PC-3 (cell line): ENCODE results near the gene CHKA. TPM values are rescaled to one million over a fixed set of nuclear protein-coding genes. Genes with fewer than 3 reads are reported as not detected.

Source experiments
- ATAC-seq: fragments of 200-7000 bp; cut with Tn5 transposase; 2 replicates; pipeline ENCODE4 v1.9.1; 2020; ENCODE audit warnings: mild to moderate bottlenecking, moderate library complexity
- BruUV-seq: library from RNA; stranded (reverse); fragments of 400-500 nt; replicated peaks from 2 replicates; lab custom pipeline; 2021; lab: Mats Ljungman, UMichigan
- CTCF ChIA-PET: fragments of 300-600 bp; sonication (Branson Sonifier 250); formaldehyde crosslinking; loops from one replicate; lab custom pipeline; 2022; ENCODE audit warnings: antibody characterized with exemption; lab: Charles Lee
- POLR2A ChIA-PET: fragments of 300-600 bp; sonication (Branson Sonifier 250); formaldehyde crosslinking; loops from one replicate; lab custom pipeline; 2022; ENCODE audit warnings: antibody characterized with exemption; ENCODE audit not compliant: unreplicated experiment; lab: Charles Lee
- DNase-seq: peaks from one replicate; pipeline ENCODE4 v3.0.0-alpha.2; 2015
- H2AFZ ChIP-seq: fragments of 300-600 bp; sonication (generic); 2 replicates; pipeline ENCODE4 v1.6.0; 2016; ENCODE audit warnings: antibody characterized with exemption, low read length
- H3F3A ChIP-seq: fragments of 300-600 bp; sonication (generic); one replicate; pipeline ENCODE4 v1.6.0; 2017; ENCODE audit warnings: antibody characterized with exemption, low read length, control low read depth, mild to moderate bottlenecking; ENCODE audit not compliant: unreplicated experiment
- H3K27ac ChIP-seq: fragments of 300-600 bp; sonication (generic); 2 replicates; pipeline ENCODE4 v1.5.1; 2016; ENCODE audit warnings: mild to moderate bottlenecking, low read length
- H3K27me3 ChIP-seq: fragments of 300-600 bp; sonication (generic); 2 replicates; pipeline ENCODE4 v1.6.1; 2016; ENCODE audit warnings: low read length, mixed read lengths
- H3K36me3 ChIP-seq: fragments of 300-600 bp; sonication (generic); 2 replicates; pipeline ENCODE4 v1.6.1; 2016; ENCODE audit warnings: low read depth, mixed run types, low read length, mixed read lengths
- H3K4me1 ChIP-seq: fragments of 300-600 bp; sonication (generic); 2 replicates; pipeline ENCODE4 v1.5.1; 2016; ENCODE audit warnings: low read length; ENCODE audit not compliant: insufficient read depth
- H3K4me2 ChIP-seq: fragments of 300-600 bp; sonication (generic); 2 replicates; pipeline ENCODE4 v1.6.0; 2016; ENCODE audit warnings: low read length
- H3K4me3 ChIP-seq: fragments of 300-600 bp; sonication (generic); 2 replicates; pipeline ENCODE4 v1.5.1; 2016; ENCODE audit warnings: mild to moderate bottlenecking, low read length, mixed read lengths
- H3K79me2 ChIP-seq: fragments of 300-600 bp; sonication (generic); 2 replicates; pipeline ENCODE4 v1.6.1; 2017; ENCODE audit warnings: low read length, mixed read lengths
- H3K9ac ChIP-seq: fragments of 300-600 bp; sonication (generic); 2 replicates; pipeline ENCODE4 v1.6.0; 2016; ENCODE audit warnings: mild to moderate bottlenecking, low read length
- H3K9me2 ChIP-seq: fragments of 300-600 bp; sonication (generic); replicated peaks from 2 replicates; pipeline ENCODE4 v1.6.1; 2016; ENCODE audit warnings: mixed run types, low read length, mixed read lengths
- H3K9me3 ChIP-seq: fragments of 300-600 bp; sonication (generic); 2 replicates; pipeline ENCODE4 v1.6.1; 2016; ENCODE audit warnings: low read length, mixed read lengths
- H4K20me1 ChIP-seq: fragments of 300-600 bp; sonication (generic); 2 replicates; pipeline ENCODE4 v1.6.1; 2016; ENCODE audit warnings: low read length, mixed read lengths
- CTCF ChIP-seq: fragments of 300-600 bp; sonication (generic); conservative IDR thresholded peaks from 2 replicates; pipeline ENCODE4 v1.5.1; 2017; ENCODE audit warnings: antibody characterized with exemption, low read depth, mild to moderate bottlenecking, low read length
- EZH2 ChIP-seq: fragments of 300-600 bp; sonication (generic); IDR thresholded peaks from one replicate; pipeline ENCODE4 v1.6.1; 2017; ENCODE audit warnings: antibody characterized with exemption, mild to moderate bottlenecking, low read length; ENCODE audit not compliant: unreplicated experiment
- EZH2phosphoT487 ChIP-seq: fragments of 300-600 bp; sonication (generic); IDR thresholded peaks from 2 replicates; pipeline ENCODE4 v1.6.1; 2018; ENCODE audit warnings: mild to moderate bottlenecking, antibody characterized with exemption, low read length, borderline replicate concordance
- intact Hi-C: fragments of 100-400 bp; cut with micrococcal nuclease; formaldehyde crosslinking; loops from 2 replicates; pipeline ENCODE4 v1.9.0; 2023
- total RNA-seq: library from RNA; depleted of rRNA; stranded (reverse); fragments of >200 nt; gene quantifications from 2 replicates; pipeline ENCODE4 v1.2.3, GENCODE V29; 2014

CHKA gene
- total RNA-seq, 1 experiment from 2014 or later: 57.5 TPM

GRCh38 chr11:68106165-68106940 lies 14.8 kb downstream of the CHKA start:
- H3K4me3 ChIP-seq: no peak overlapping the region
- H3K36me3 ChIP-seq: no peaks in the 10 kb centered on the region
- TF ChIP-seq EZH2 (no peak), CTCF (no peak), EZH2phosphoT487 (no peak)
- intact Hi-C loops: no loop called here
- H4K20me1 ChIP-seq: peaks cover 47% of the 10 kb centered on the region
- H3K27ac ChIP-seq: no peak overlapping the region
- no peaks in the 10 kb centered on the region for H3K27me3 ChIP-seq
- H3K9me2 ChIP-seq: no peaks in the 10 kb centered on the region
- H3K4me1 ChIP-seq: no peaks in the 10 kb centered on the region
- ATAC-seq (no peak; the same call in 1 of the 2 replicates), DNase-seq (no peak)
- H3K79me2 ChIP-seq: peaks cover 98% of the 10 kb centered on the region
- H3F3A ChIP-seq: no peaks in the 10 kb centered on the region
- POLR2A ChIA-PET: no interaction called here
- H3K9me3 ChIP-seq: no peaks in the 10 kb centered on the region
- no TSS peak for BruUV-seq
- no peak overlapping the region for H2AFZ ChIP-seq
- H3K9ac ChIP-seq: no peak overlapping the region
- no peak overlapping the region for H3K4me2 ChIP-seq
- CTCF ChIA-PET: no interaction called here

GRCh38 chr11:68099474-68100405 lies 21.4 kb downstream of the CHKA start:
- ATAC-seq: peak; percentile 58
- Histone ChIP-seq H3K4me1 (peaks cover 7% of the 10 kb centered on the region; the same call in 1 of the 2 replicates), H3K9me2 (no peaks in the 10 kb centered on the region), H3K27me3 (no peaks in the 10 kb centered on the region), H3K4me2 (0 out of 2 replicates have a peak overlapping the region, but pooled peaks have one; percentile 3), H3K9ac (no peak overlapping the region), H3K9me3 (no peaks in the 10 kb centered on the region), H3F3A (no peaks in the 10 kb centered on the region), H3K4me3 (no peak overlapping the region), H4K20me1 (peaks cover 36% of the 10 kb centered on the region), H3K36me3 (peaks cover 1% of the 10 kb centered on the region), H3K79me2 (peaks cover 79% of the 10 kb centered on the region), H3K27ac (no peak overlapping the region), H2AFZ (no peak overlapping the region)
- peak; percentile 20 for DNase-seq
- intact Hi-C loops: no loop called here
- BruUV-seq: no TSS peak
- ChIA-PET POLR2A (interaction anchor here (0.6 kb wide), 1 partner anchor 47 kb away, joined by 3 read pairs; no protein-coding TSS in a partner anchor), CTCF (no interaction called here)
- TF ChIP-seq EZH2: no peak
- TF ChIP-seq EZH2phosphoT487: no peak
- TF ChIP-seq CTCF: no peak
